Activated B cell treated with CpG ODN at 0.5 μM for 24 hours (primary cell): Measurements from ENCODE around the gene UBE2O. TPM values are rescaled to one million over a fixed set of nuclear protein-coding genes. Genes with fewer than 3 reads are reported as not detected.

ENCODE experiments used
- ATAC-seq: fragments of 200-7000 bp; cut with Tn5 transposase; one replicate; pipeline ENCODE4 v1.10.0; 2021; ENCODE audit warnings: low read depth, mild to moderate bottlenecking, moderate library complexity
- CTCF ChIA-PET: fragments of 350-600 bp; sonication (Branson Sonifier 250); formaldehyde crosslinking; loops from one replicate; lab custom pipeline; 2021; ENCODE audit warnings: antibody characterized with exemption; lab: Charles Lee
- POLR2A ChIA-PET: fragments of 350-600 bp; sonication (Branson Sonifier 250); formaldehyde crosslinking; loops from one replicate; lab custom pipeline; 2021; ENCODE audit warnings: antibody characterized with exemption; lab: Charles Lee
- DNase-seq: peaks from one replicate; pipeline ENCODE4 v3.0.0; 2022
- H3K27ac Mint-ChIP-seq: one replicate; pipeline ENCODE4 v1.8.0; 2020; ENCODE audit warnings: mixed read lengths
- H3K27me3 Mint-ChIP-seq: one replicate; pipeline ENCODE4 v1.8.0; 2021; ENCODE audit warnings: mixed read lengths
- H3K36me3 Mint-ChIP-seq: one replicate; pipeline ENCODE4 v1.8.0; 2021; ENCODE audit warnings: low read depth, mixed read lengths
- H3K4me1 Mint-ChIP-seq: one replicate; pipeline ENCODE4 v1.8.0; 2021; ENCODE audit warnings: mixed read lengths
- H3K4me3 Mint-ChIP-seq: one replicate; pipeline ENCODE4 v1.8.0; 2020; ENCODE audit warnings: mild to moderate bottlenecking, mixed read lengths
- H3K9me3 Mint-ChIP-seq: one replicate; pipeline ENCODE4 v1.8.0; 2020; ENCODE audit warnings: mixed read lengths
- CTCF ChIP-seq: fragments of 200-600 bp; IDR thresholded peaks from one replicate; pipeline ENCODE4 v1.8.0; 2022; ENCODE audit warnings: antibody characterized with exemption, mild to moderate bottlenecking
- intact Hi-C: fragments of 100-400 bp; cut with micrococcal nuclease; formaldehyde crosslinking; loops from one replicate; pipeline ENCODE4 v1.15.1; 2024
- total RNA-seq: library from RNA; stranded (reverse); gene quantifications from 2 replicates; pipeline ENCODE4 v1.2.3, GENCODE V29; 2022

The UBE2O gene
- total RNA-seq, 1 donor from 2014 or later: 39.0 TPM

- ChIA-PET CTCF (interaction anchor here (1.0 to 1.2 kb wide), 2 partner anchors 15 to 44 kb away, joined by 3 to 4 read pairs; partner anchors contain the start of gene AANAT), POLR2A (interaction anchor here (0.6 to 3.3 kb wide), 8 partner anchors 15 to 50 kb away, joined by 3 to 14 read pairs (median 3); partner anchors contain the start of genes AANAT and RHBDF2)
- H3K4me1 Mint-ChIP-seq: peaks cover 52% of the 10 kb centered on the region
- H3K27me3 Mint-ChIP-seq: no peaks in the 10 kb centered on the region
- DNase-seq: no peak
- TF ChIP-seq CTCF: no peak
- H3K27ac Mint-ChIP-seq: no peak overlapping the region
- peak overlapping the region; percentile 83 for H3K4me3 Mint-ChIP-seq
- H3K9me3 Mint-ChIP-seq: no peaks in the 10 kb centered on the region
- H3K36me3 Mint-ChIP-seq: no peaks in the 10 kb centered on the region
- intact Hi-C loops: no loop called here
- ATAC-seq: no peak
Observed at GRCh38 chr17:76451506-76451905, 1.4 kb downstream of the UBE2O start.

- POLR2A ChIA-PET: interaction anchor here (0.6 to 1.1 kb wide), 4 partner anchors 21 to 67 kb away, joined by 3 to 8 read pairs (median 4); no protein-coding TSS in a partner anchor
- no peak overlapping the region for H3K4me3 Mint-ChIP-seq
- CTCF ChIA-PET: interaction anchor here (1.0 to 1.6 kb wide), 2 partner anchors 18 to 41 kb away, joined by 3 to 4 read pairs; no protein-coding TSS in a partner anchor
- intact Hi-C loops: no loop called here
- no peaks in the 10 kb centered on the region for H3K9me3 Mint-ChIP-seq
- no peak for ATAC-seq
- TF ChIP-seq CTCF: no peak
- DNase-seq: no peak
- no peaks in the 10 kb centered on the region for H3K27me3 Mint-ChIP-seq
- no peak overlapping the region for H3K27ac Mint-ChIP-seq
- peaks cover 76% of the 10 kb centered on the region for H3K4me1 Mint-ChIP-seq
- no peaks in the 10 kb centered on the region for H3K36me3 Mint-ChIP-seq
Observed at GRCh38 chr17:76449126-76449525, 3.8 kb downstream of the UBE2O start.

- Mint-ChIP-seq H3K27me3 (no peaks in the 10 kb centered on the region), H3K36me3 (no peaks in the 10 kb centered on the region), H3K9me3 (no peaks in the 10 kb centered on the region), H3K27ac (peak overlapping the region; percentile 13), H3K4me3 (no peak overlapping the region), H3K4me1 (peaks cover 83% of the 10 kb centered on the region)
- peak; percentile 38 for ATAC-seq
- CTCF ChIA-PET: interaction anchor here (1.0 to 1.6 kb wide), 2 partner anchors 17 to 40 kb away, joined by 3 to 4 read pairs; no protein-coding TSS in a partner anchor
- no peak for DNase-seq
- intact Hi-C loops: no loop called here
- no peak for TF ChIP-seq CTCF
- POLR2A ChIA-PET: interaction anchor here (0.6 kb wide), 2 partner anchors 20 to 103 kb away, joined by 3 to 7 read pairs; no protein-coding TSS in a partner anchor
Observed at GRCh38 chr17:76447931-76448652, 4.9 kb downstream of the UBE2O start.

GRCh38 chr17:76446449-76447231 is 6.3 kb downstream of the UBE2O start:
- H3K27ac Mint-ChIP-seq: no peak overlapping the region
- DNase-seq: no peak
- no peak for ATAC-seq
- no peak overlapping the region for H3K4me3 Mint-ChIP-seq
- no peaks in the 10 kb centered on the region for H3K27me3 Mint-ChIP-seq
- no peaks in the 10 kb centered on the region for H3K9me3 Mint-ChIP-seq
- H3K36me3 Mint-ChIP-seq: no peaks in the 10 kb centered on the region
- TF ChIP-seq CTCF: no peak
- ChIA-PET CTCF (no interaction called here), POLR2A (interaction anchor here (0.6 to 0.7 kb wide), 2 partner anchors 20 to 401 kb away, joined by 3 read pairs; no protein-coding TSS in a partner anchor)
- intact Hi-C loops: no loop called here
- peaks cover 89% of the 10 kb centered on the region for H3K4me1 Mint-ChIP-seq
